IMR-90 (cell line): Measurements from ENCODE around the gene REV3L. TPM values are rescaled to one million over a fixed set of nuclear protein-coding genes. Genes with fewer than 3 reads are reported as not detected.

Source experiments
- ATAC-seq: fragments of 200-7000 bp; cut with Tn5 transposase; 2 replicates; pipeline ENCODE4 v1.9.1; 2020; ENCODE audit warnings: low read depth, mild to moderate bottlenecking, moderate library complexity
- BruUV-seq: library from RNA; stranded (reverse); fragments of 400-500 nt; replicated peaks from 2 replicates; lab custom pipeline; 2021; lab: Mats Ljungman, UMichigan
- CTCF ChIA-PET: fragments of 300-600 bp; formaldehyde crosslinking; extraction: SDS; loops from one replicate; lab custom pipeline; 2021; ENCODE audit warnings: antibody characterized with exemption; lab: Yijun Ruan, JAX
- POLR2A ChIA-PET: fragments of 300-600 bp; sonication (Branson Sonifier 250); formaldehyde crosslinking; loops from one replicate; lab custom pipeline; 2022; ENCODE audit warnings: antibody characterized with exemption; ENCODE audit not compliant: unreplicated experiment; lab: Charles Lee
- DNase-seq: peaks from one replicate; pipeline ENCODE4 v3.0.0; 2013
- H2AFZ ChIP-seq: replicated peaks from 2 replicates; pipeline ENCODE3; 2013; ENCODE audit warnings: low read length, mild to moderate bottlenecking; ENCODE audit not compliant: poor library complexity
- H2AK5ac ChIP-seq: 2 replicates; pipeline ENCODE4 v1.6.1; 2013; ENCODE audit warnings: low read depth, low read length, inconsistent platforms
- H2AK9ac ChIP-seq: replicated peaks from 2 replicates; pipeline ENCODE3; 2013; ENCODE audit warnings: mild to moderate bottlenecking, low read depth, low read length, moderate library complexity; ENCODE audit not compliant: poor library complexity
- H2BK120ac ChIP-seq: 2 replicates; pipeline ENCODE4 v1.6.1; 2013; ENCODE audit warnings: low read depth, low read length, inconsistent platforms
- H2BK15ac ChIP-seq: 3 replicates; pipeline ENCODE4 v1.6.1; 2013; ENCODE audit warnings: low read depth, low read length, inconsistent platforms
- H2BK20ac ChIP-seq: 2 replicates; pipeline ENCODE4 v1.6.1; 2013; ENCODE audit warnings: low read depth, mild to moderate bottlenecking, inconsistent platforms, low read length, moderate library complexity
- H2BK5ac ChIP-seq: 2 replicates; pipeline ENCODE4 v1.6.1; 2013; ENCODE audit warnings: mild to moderate bottlenecking, low read depth, low read length, inconsistent platforms; ENCODE audit not compliant: poor library complexity, severe bottlenecking
- H3K14ac ChIP-seq: replicated peaks from 2 replicates; pipeline ENCODE4 v1.6.1; 2013; ENCODE audit warnings: low read depth, low read length, inconsistent platforms
- H3K18ac ChIP-seq: 2 replicates; pipeline ENCODE4 v1.6.1; 2013; ENCODE audit warnings: low read depth, low read length, control low read depth
- H3K23ac ChIP-seq: 2 replicates; pipeline ENCODE4 v1.6.1; 2013; ENCODE audit warnings: low read depth, low read length, inconsistent platforms
- H3K27ac ChIP-seq: 2 replicates; pipeline ENCODE4 v1.5.1; 2013; ENCODE audit warnings: mild to moderate bottlenecking, control low read depth, low read length; ENCODE audit not compliant: insufficient read depth
- H3K27me3 ChIP-seq: 2 replicates; pipeline ENCODE4 v1.6.1; 2013; ENCODE audit warnings: low read length; ENCODE audit not compliant: control insufficient read depth, insufficient read depth
- H3K36me3 ChIP-seq: 2 replicates; pipeline ENCODE4 v1.6.1; 2013; ENCODE audit warnings: low read length, mixed read lengths; ENCODE audit not compliant: control insufficient read depth, insufficient read depth
- H3K4ac ChIP-seq: 2 replicates; pipeline ENCODE4 v1.6.1; 2013; ENCODE audit warnings: low read depth, low read length, inconsistent platforms
- H3K4me1 ChIP-seq: 2 replicates; pipeline ENCODE4 v1.6.1; 2013; ENCODE audit warnings: low read length, mixed read lengths; ENCODE audit not compliant: control insufficient read depth, insufficient read depth
- H3K4me2 ChIP-seq: 2 replicates; pipeline ENCODE4 v1.6.1; 2013; ENCODE audit warnings: low read depth, mild to moderate bottlenecking, control low read depth, low read length, moderate library complexity
- H3K4me3 ChIP-seq: 2 replicates; pipeline ENCODE4 v1.5.1; 2013; ENCODE audit warnings: low read depth, mild to moderate bottlenecking, control low read depth, low read length, moderate library complexity; ENCODE audit not compliant: insufficient read depth
- H3K56ac ChIP-seq: 2 replicates; pipeline ENCODE4 v1.6.1; 2013; ENCODE audit warnings: low read length, inconsistent platforms; ENCODE audit not compliant: insufficient read depth; ENCODE audit errors: extremely low read depth
- H3K79me1 ChIP-seq, 2 experiments: 2 replicates each; pipeline ENCODE4 v1.6.1; 2013; ENCODE audit warnings: low read length in 2 of 2, inconsistent platforms in 1 of 2, low read depth in 1 of 2
- H3K9ac ChIP-seq: 2 replicates; pipeline ENCODE4 v1.6.1; 2013; ENCODE audit warnings: low read depth, low read length, control low read depth
- H3K9me1 ChIP-seq: 2 replicates; pipeline ENCODE4 v1.6.1; 2013; ENCODE audit warnings: low read length, inconsistent platforms; ENCODE audit not compliant: insufficient read depth
- H3K9me3 ChIP-seq: 2 replicates; pipeline ENCODE4 v1.6.1; 2013; ENCODE audit warnings: low read length; ENCODE audit not compliant: control insufficient read depth, insufficient read depth
- H4K20me1 ChIP-seq: 2 replicates; pipeline ENCODE4 v1.6.1; 2013; ENCODE audit warnings: low read length, inconsistent platforms; ENCODE audit not compliant: insufficient read depth
- H4K5ac ChIP-seq: 2 replicates; pipeline ENCODE4 v1.6.1; 2013; ENCODE audit warnings: mild to moderate bottlenecking, low read depth, low read length, control low read depth
- H4K8ac ChIP-seq, 2 experiments: 2 replicates each; pipeline ENCODE4 v1.6.1; 2013; ENCODE audit warnings: low read depth in 2 of 2, low read length in 2 of 2, control low read depth in 1 of 2, inconsistent platforms in 1 of 2
- H4K91ac ChIP-seq: 2 replicates; pipeline ENCODE4 v1.6.1; 2013; ENCODE audit warnings: low read depth, low read length, inconsistent platforms; ENCODE audit not compliant: insufficient read depth
- CHD1 ChIP-seq: IDR thresholded peaks from 2 replicates; pipeline ENCODE4 v1.6.1; 2012; ENCODE audit warnings: low read depth, low read length, improper control_type of control experiment
- CTCF ChIP-seq: conservative IDR thresholded peaks from 2 replicates; pipeline ENCODE4 v1.5.1; 2012; ENCODE audit warnings: mild to moderate bottlenecking, low read depth, low read length, improper control_type of control experiment
- MXI1 ChIP-seq: IDR thresholded peaks from 2 replicates; pipeline ENCODE4 v1.6.1; 2012; ENCODE audit warnings: low read depth, mild to moderate bottlenecking, low read length, moderate library complexity, borderline replicate concordance
- WGBS, 2 experiments: methylation state at CpG; one replicate each; pipeline versions ENCODE4 v1.1.5 to v1.1.7; 2013; ENCODE audit warnings: missing lambda C conversion rate in 2 of 2; ENCODE audit not compliant: insufficient read length in 1 of 2; ENCODE audit errors: extremely low coverage in 2 of 2; 5-methylcytosine and 5-hydroxymethylcytosine counted together
- dilution Hi-C: fragments of 300-500 bp; cut with HindIII; formaldehyde crosslinking; loops from one replicate; pipeline ENCODE4 v1.14.3; 2018; ENCODE audit warnings: low sequenced_read_pairs; ENCODE audit not compliant: unreplicated experiment
- in situ Hi-C: fragments of 300-500 bp; cut with MboI; formaldehyde crosslinking; loops from 3 replicates; pipeline ENCODE4 v1.14.3; 2019; ENCODE audit warnings: low sequenced_read_pairs, inconsistent platforms, mixed read lengths
- intact Hi-C: fragments of 100-400 bp; cut with micrococcal nuclease; formaldehyde crosslinking; loops from 2 replicates; pipeline ENCODE4 v1.10.0; 2022
- polyA plus RNA-seq, 3 experiments: library from polyadenylated mRNA; depleted of rRNA; stranded (reverse); fragments of >200 nt; gene quantifications; 2 replicates each; pipeline ENCODE4 v1.2.3, GENCODE V29; 2012; ENCODE audit warnings: low replicate concordance in 1 of 3
- total RNA-seq: library from RNA; depleted of rRNA; stranded (reverse); fragments of >200 nt; gene quantifications from 2 replicates; pipeline ENCODE4 v1.2.3, GENCODE V29; 2012

REV3L gene
- total and polyA plus RNA-seq, 2 of the 4 experiments (the other 2 are of a cell fraction), result 7.4 to 15.4 TPM

- no peak overlapping the region for H3K27ac ChIP-seq
- no TSS peak for BruUV-seq
Observed at GRCh38 chr6:111450636-111451035, 32.4 kb downstream of the REV3L start.

More at GRCh38 chr6:111450636-111451035, 32.4 kb downstream of the REV3L start:
- Histone ChIP-seq H3K56ac (no peak overlapping the region), H2AK5ac (no peak overlapping the region), H3K27me3 (no peaks in the 10 kb centered on the region), H2AK9ac (no peak overlapping the region), H3K4me1 (peaks cover 2% of the 10 kb centered on the region; the same call in 1 of the 2 replicates), H4K5ac (no peak overlapping the region), H3K4ac (no peak overlapping the region), H2AFZ (no peak overlapping the region), H3K9me3 (no peaks in the 10 kb centered on the region), H4K8ac (no peak overlapping the region), H3K4me2 (no peak overlapping the region), H3K36me3 (peaks cover 6% of the 10 kb centered on the region), H2BK5ac (no peak overlapping the region), H3K4me3 (no peak overlapping the region), H3K9me1 (peaks cover 3% of the 10 kb centered on the region; the same call in 1 of the 2 replicates), H3K79me1 (peaks cover 21 to 75% of the 10 kb centered on the region in 2 experiments), H4K91ac (no peak overlapping the region), H2BK120ac (no peak overlapping the region), H2BK20ac (no peak overlapping the region), H3K18ac (no peak overlapping the region), H3K14ac (no peak overlapping the region), H3K9ac (no peak overlapping the region), H4K20me1 (peaks cover 48% of the 10 kb centered on the region; the same call in 1 of the 2 replicates), H2BK15ac (no peak overlapping the region), H3K23ac (no peak overlapping the region)
- ChIA-PET CTCF (interaction anchor here (1.1 kb wide), 1 partner anchor 26 kb away, joined by 3 read pairs; no protein-coding TSS in a partner anchor), POLR2A (no interaction called here)
- no peak for TF ChIP-seq CTCF
- no peak for TF ChIP-seq MXI1
- TF ChIP-seq CHD1, result no peak
- dilution Hi-C loops (no loop called here), in situ Hi-C loops (no loop called here), intact Hi-C loops (no loop called here)
- ATAC-seq (no peak), DNase-seq (no peak)
- WGBS, 2 experiments, result no CpG with 5 or more reads among the region's 2 CpGs
